ENCODE data around the gene HDAC5.

The HDAC5 gene

DNA sequence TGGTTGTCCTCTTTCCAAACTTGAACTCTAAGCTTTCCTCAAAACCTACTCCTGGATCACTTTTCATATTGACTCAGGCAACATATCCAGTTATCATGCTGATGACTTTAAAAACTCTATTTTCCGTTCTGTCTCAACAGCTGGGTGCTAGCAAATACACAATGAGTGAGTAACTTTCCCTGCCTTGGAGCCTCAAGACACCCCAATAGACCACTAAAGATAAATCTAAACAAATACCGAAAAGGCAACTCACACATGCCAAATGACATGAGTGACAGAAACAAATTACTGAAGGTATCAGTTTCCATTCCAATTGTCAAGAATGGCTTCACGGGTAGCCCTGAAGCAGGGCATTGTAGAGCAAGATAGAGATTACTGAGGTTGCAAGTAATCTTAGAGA lies 93.0 kb downstream of the HDAC5 start:
- no peak for TF ChIP-seq TAF1 (IDR thresholded peaks at IDR 0.05; ENCODE audit: borderline replicate concordance, insufficient read depth, low read length)
- TF ChIP-seq FOXP2 (optimal IDR thresholded peaks at IDR 0.05; ENCODE audit: borderline replicate concordance, extremely low read depth, extremely low read length, insufficient read depth): no peak
- TF ChIP-seq POLR2AphosphoS5 (IDR thresholded peaks at IDR 0.05; ENCODE audit: low read depth, low read length): no peak
- TF ChIP-seq, protein P1, sequence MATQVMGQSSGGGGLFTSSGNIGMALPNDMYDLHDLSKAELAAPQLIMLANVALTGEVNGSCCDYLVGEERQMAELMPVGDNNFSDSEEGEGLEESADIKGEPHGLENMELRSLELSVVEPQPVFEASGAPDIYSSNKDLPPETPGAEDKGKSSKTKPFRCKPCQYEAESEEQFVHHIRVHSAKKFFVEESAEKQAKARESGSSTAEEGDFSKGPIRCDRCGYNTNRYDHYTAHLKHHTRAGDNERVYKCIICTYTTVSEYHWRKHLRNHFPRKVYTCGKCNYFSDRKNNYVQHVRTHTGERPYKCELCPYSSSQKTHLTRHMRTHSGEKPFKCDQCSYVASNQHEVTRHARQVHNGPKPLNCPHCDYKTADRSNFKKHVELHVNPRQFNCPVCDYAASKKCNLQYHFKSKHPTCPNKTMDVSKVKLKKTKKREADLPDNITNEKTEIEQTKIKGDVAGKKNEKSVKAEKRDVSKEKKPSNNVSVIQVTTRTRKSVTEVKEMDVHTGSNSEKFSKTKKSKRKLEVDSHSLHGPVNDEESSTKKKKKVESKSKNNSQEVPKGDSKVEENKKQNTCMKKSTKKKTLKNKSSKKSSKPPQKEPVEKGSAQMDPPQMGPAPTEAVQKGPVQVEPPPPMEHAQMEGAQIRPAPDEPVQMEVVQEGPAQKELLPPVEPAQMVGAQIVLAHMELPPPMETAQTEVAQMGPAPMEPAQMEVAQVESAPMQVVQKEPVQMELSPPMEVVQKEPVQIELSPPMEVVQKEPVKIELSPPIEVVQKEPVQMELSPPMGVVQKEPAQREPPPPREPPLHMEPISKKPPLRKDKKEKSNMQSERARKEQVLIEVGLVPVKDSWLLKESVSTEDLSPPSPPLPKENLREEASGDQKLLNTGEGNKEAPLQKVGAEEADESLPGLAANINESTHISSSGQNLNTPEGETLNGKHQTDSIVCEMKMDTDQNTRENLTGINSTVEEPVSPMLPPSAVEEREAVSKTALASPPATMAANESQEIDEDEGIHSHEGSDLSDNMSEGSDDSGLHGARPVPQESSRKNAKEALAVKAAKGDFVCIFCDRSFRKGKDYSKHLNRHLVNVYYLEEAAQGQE (IDR thresholded peaks at IDR 0.05; ENCODE audit: insufficient read depth in 1 of 2, low read depth in 2 of 2, low read length in 2 of 2): no peak
- no peak for TF ChIP-seq SIN3A (IDR thresholded peaks at IDR 0.05; ENCODE audit: borderline replicate concordance, insufficient read depth, low read length)

DNA sequence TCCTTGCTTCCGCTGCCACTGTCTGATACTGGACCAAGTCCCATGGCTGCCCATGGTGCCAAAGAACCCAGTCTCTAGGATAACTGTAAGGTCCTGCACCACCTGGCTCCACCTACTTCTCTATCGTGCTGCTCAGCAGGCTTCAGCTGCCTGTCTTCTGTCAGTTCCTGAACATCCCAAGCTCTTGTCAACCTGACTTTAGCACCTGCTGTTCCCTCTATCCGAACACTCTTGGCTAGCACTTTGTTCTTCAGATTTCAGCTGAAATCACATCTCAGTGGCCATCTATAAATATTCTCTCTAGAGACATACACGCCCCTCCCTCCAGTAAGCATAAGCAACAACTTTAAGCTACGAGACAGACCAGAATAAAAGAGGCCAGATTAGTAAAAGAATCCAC lies 93.7 kb downstream of the HDAC5 start:
- TF ChIP-seq TAF1 (IDR thresholded peaks at IDR 0.05; ENCODE audit: borderline replicate concordance, insufficient read depth, low read length) (no peak), FOXP2 (optimal IDR thresholded peaks at IDR 0.05; ENCODE audit: borderline replicate concordance, extremely low read depth, extremely low read length, insufficient read depth) (no peak), SIN3A (IDR thresholded peaks at IDR 0.05; ENCODE audit: borderline replicate concordance, insufficient read depth, low read length) (no peak), POLR2AphosphoS5 (IDR thresholded peaks at IDR 0.05; ENCODE audit: low read depth, low read length) (no peak)
- TF ChIP-seq, protein P1 (IDR thresholded peaks at IDR 0.05; ENCODE audit: insufficient read depth in 1 of 2, low read depth in 2 of 2, low read length in 2 of 2): no peak
